AG04449 (cell line): ENCODE data around the gene SBF2.

Source experiments
- CTCF ChIA-PET: fragments of 350-600 bp; formaldehyde crosslinking; extraction: SDS; loops from one replicate; lab custom pipeline; 2021; ENCODE audit warnings: antibody characterized with exemption; lab: Yijun Ruan, JAX
- POLR2A ChIA-PET: fragments of 400-600, 350-600 bp; formaldehyde crosslinking; extraction: SDS; loops from one replicate; lab custom pipeline; 2020; ENCODE audit warnings: antibody characterized with exemption, inconsistent platforms; lab: Yijun Ruan, JAX
- DNase-seq: peaks from one replicate; pipeline ENCODE4 v3.0.0-alpha.2; 2010; ENCODE audit warnings: low read depth, low spot score
- H3K4me3 ChIP-seq: 2 replicates; pipeline ENCODE4 v1.5.1; 2011; ENCODE audit warnings: low read depth, mild to moderate bottlenecking, control low read depth, low read length
- TF ChIP-seq, protein P1 (sequence below): IDR thresholded peaks from one replicate; pipeline ENCODE4 v1.5.1; 2011; ENCODE audit warnings: mild to moderate bottlenecking, moderate library complexity, low read length, control low read depth, inconsistent platforms; ENCODE audit not compliant: insufficient read depth; ENCODE audit errors: missing control alignments

Gene SBF2

DNA sequence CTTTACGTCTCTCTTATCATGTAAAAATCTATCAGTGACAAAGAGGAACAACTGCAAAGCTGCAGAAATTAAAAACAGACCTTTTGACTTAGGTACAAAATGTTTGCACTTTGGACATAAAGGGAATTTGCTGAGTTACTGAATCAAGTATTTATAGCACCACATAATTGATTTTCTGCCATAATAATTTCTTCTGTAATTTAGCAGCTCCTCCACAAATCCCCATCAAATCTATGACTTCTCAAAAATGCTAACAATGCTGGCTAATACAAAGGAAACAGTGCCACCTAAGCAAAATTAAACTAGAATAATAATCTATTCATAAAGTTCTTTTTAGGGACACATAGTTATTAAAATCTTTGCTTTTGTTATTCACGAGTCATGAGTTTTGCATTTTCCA lies 415.1 kb downstream of the SBF2 start:
- POLR2A ChIA-PET: no interaction called here
- no peak for DNase-seq
- CTCF ChIA-PET: interaction anchor here (0.7 to 1.1 kb wide), 2 partner anchors 17 to 94 kb away, joined by 3 to 6 read pairs; no protein-coding TSS in a partner anchor
- H3K4me3 ChIP-seq: no peak overlapping the region
- TF ChIP-seq, protein P1, sequence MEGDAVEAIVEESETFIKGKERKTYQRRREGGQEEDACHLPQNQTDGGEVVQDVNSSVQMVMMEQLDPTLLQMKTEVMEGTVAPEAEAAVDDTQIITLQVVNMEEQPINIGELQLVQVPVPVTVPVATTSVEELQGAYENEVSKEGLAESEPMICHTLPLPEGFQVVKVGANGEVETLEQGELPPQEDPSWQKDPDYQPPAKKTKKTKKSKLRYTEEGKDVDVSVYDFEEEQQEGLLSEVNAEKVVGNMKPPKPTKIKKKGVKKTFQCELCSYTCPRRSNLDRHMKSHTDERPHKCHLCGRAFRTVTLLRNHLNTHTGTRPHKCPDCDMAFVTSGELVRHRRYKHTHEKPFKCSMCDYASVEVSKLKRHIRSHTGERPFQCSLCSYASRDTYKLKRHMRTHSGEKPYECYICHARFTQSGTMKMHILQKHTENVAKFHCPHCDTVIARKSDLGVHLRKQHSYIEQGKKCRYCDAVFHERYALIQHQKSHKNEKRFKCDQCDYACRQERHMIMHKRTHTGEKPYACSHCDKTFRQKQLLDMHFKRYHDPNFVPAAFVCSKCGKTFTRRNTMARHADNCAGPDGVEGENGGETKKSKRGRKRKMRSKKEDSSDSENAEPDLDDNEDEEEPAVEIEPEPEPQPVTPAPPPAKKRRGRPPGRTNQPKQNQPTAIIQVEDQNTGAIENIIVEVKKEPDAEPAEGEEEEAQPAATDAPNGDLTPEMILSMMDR: no peak

DNA sequence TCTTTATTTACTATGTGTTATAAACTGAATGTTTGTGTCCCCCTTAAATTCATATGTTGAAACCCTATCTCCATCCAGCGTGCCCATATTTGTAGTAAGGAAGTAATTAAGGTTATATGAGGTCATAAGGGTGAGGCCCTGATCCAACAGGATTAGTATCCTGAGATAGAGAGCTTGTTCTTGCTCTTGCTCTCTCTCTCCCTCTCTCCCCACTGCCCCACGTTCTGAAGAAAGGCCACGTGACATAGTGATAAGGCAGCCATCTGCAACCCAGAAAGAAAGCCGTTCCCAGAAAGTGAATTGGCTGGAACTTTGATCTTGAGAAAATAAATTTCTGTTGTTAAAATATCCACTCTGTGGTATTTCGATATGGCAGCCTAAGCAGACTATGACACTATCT lies 417.7 kb downstream of the SBF2 start:
- POLR2A ChIA-PET: no interaction called here
- TF ChIP-seq, protein P1: no peak

DNA sequence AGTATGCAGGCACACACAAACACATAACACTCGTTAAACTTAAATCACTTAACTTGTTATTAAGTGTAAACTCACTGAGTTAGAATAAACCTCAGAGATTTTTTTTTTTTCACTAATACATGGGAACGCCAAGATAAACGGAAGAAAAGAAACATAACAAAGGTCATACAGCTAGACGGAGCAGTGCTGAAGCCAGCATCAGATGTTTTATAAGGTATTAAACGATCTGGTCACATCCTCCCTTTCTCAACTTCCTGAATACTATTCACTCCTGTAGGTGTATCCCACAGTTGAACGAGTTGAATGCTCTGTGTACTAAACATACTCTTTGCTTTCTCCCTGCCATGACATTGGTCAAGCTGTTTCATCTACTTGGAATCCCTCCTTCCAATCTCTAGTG lies 418.2 kb downstream of the SBF2 start:
- H3K4me3 ChIP-seq: no peak overlapping the region
- DNase-seq: no peak
- POLR2A ChIA-PET: no interaction called here
- TF ChIP-seq, protein P1: no peak
- CTCF ChIA-PET: interaction anchor here (1.0 to 1.9 kb wide), 2 partner anchors 14 to 97 kb away, joined by 3 to 4 read pairs; no protein-coding TSS in a partner anchor

More for the DNA sequence above, 417.7 kb downstream of the SBF2 start:
- CTCF ChIA-PET: interaction anchor here (1.0 kb wide), 1 partner anchor 14 kb away, joined by 3 read pairs; no protein-coding TSS in a partner anchor
- no peak for DNase-seq
- no peak overlapping the region for H3K4me3 ChIP-seq

DNA sequence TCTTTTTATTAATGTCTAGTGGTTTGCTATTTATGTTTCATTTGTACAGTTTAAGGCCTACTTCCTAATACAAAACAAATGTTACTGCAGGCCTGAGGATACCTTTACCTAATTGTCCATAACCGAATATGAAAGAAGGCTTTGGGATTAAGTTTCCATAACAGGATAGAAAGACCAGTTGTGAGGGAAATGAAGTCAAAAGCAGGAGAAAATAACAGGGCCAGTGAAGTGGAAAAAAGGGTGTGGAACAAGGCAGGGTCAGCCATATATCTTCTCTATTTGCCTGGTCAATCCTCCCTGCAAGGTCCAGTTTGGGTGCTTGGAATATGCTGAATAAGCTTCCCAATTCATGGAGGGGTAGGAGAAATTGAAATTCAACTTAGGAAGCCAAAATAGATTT lies 418.6 kb downstream of the SBF2 start:
- ChIA-PET POLR2A (no interaction called here), CTCF (interaction anchor here (1.9 to 4.1 kb wide), 2 partner anchors 13 to 97 kb away, joined by 4 to 17 read pairs; no protein-coding TSS in a partner anchor)
- no peak for DNase-seq
- TF ChIP-seq, protein P1: no peak
- no peak overlapping the region for H3K4me3 ChIP-seq

DNA sequence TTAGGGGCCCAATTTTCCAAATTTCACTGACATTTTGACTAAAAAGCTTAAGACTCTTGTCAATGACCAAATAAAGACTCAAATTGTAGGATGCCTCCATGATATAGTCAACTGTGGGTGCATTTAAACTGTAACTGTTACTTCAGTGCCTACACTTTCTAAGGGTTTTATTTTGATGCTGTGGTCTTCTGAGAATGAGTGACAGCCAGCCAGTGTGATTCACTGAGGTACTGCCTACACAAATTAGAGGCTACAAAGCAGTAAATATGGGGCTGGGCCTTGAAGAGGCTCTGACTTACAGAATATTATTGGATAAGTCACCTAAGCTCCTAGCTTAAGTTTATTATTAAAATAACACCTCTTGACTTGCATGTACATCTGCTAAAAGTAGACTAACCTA lies 419.6 kb downstream of the SBF2 start:
- TF ChIP-seq, protein P1: no peak
- no peak for DNase-seq
- POLR2A ChIA-PET: interaction anchor here (0.7 kb wide), 1 partner anchor 115 kb away, joined by 4 read pairs; no protein-coding TSS in a partner anchor
- CTCF ChIA-PET: interaction anchor here (1.2 to 4.1 kb wide), 3 partner anchors 12 to 98 kb away, joined by 4 to 17 read pairs (median 4); no protein-coding TSS in a partner anchor
- no peak overlapping the region for H3K4me3 ChIP-seq

DNA sequence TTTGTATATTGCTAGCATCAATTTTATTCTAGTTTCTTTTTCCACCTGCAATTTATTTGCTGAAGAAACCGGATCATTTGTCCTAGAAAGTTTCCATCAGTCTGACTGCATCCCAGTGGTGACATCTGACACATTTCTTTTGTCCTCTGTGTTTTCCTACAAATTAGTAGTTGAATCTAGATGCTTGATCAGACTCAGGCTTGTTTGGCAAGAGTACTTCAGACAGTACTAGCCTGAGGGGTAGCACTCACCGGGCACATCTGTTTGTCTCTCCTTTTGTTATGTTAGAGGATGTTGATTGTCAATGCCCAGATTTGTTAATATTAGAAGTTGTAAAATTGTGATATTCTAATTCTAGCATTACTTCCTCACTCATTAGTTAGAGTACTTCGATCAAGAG lies 425.4 kb downstream of the SBF2 start:
- DNase-seq: no peak
- TF ChIP-seq, protein P1: no peak
- no peak overlapping the region for H3K4me3 ChIP-seq
- POLR2A ChIA-PET: no interaction called here
- CTCF ChIA-PET: no interaction called here
